A549 (cell line): ENCODE measurements around the gene PHACTR4. TPM values are rescaled to one million over a fixed set of nuclear protein-coding genes. Genes with fewer than 3 reads are reported as not detected.
"Not testable (repeated sequence)": the region's sequence is repeated elsewhere in the genome, so short reads cannot be mapped to it uniquely, and the experiment has no call there.

Experiments
- ATAC-seq, 2 experiments: fragments of 200-7000 bp in 1 of 2; fragments of >200 bp in 1 of 2; cut with Nextera tagmentation in 1 of 2; cut with Tn5 transposase in 1 of 2; 3 replicates each; pipeline versions ENCODE4 v1.8.0 to v1.9.1; 2018 to 2020; ENCODE audit warnings: mild to moderate bottlenecking in 1 of 2, moderate library complexity in 1 of 2
- CTCF ChIA-PET: fragments of 300-600 bp; sonication (Branson Sonifier 250); formaldehyde crosslinking; extraction: SDS; loops from one replicate; lab custom pipeline; 2021; ENCODE audit warnings: antibody characterized with exemption, inconsistent platforms; lab: Yijun Ruan, JAX
- POLR2A ChIA-PET: fragments of 350-600 bp; formaldehyde crosslinking; extraction: SDS; loops from one replicate; lab custom pipeline; 2021; ENCODE audit warnings: antibody characterized with exemption, inconsistent platforms; lab: Yijun Ruan, JAX
- DNase-seq, 2 experiments: peaks; one replicate each; pipeline versions ENCODE4 v3.0.0 to v3.0.0-alpha.2; 2011 to 2016; ENCODE audit warnings: low read depth in 1 of 2, low spot score in 1 of 2
- FAIRE-seq: peaks from 2 replicates; lab custom pipeline; 2011; peaks lifted over from hg19 to GRCh38; lab: Jason Lieb, UNC
- H3K27ac ChIP-seq, 2 experiments: fragments of >200 bp; sonication (Bioruptor Twin); formaldehyde crosslinking; 3 replicates each; pipeline ENCODE4 v1.5.1; 2016 to 2017
- H3K4me1 ChIP-seq: fragments of >200 bp; sonication (Bioruptor Twin); formaldehyde crosslinking; 3 replicates; pipeline ENCODE4 v1.6.1; 2016
- H3K4me2 ChIP-seq: fragments of >200 bp; sonication (Bioruptor Twin); formaldehyde crosslinking; 3 replicates; pipeline ENCODE4 v1.6.1; 2016
- H3K4me3 ChIP-seq: fragments of >200 bp; sonication (Bioruptor Twin); formaldehyde crosslinking; 3 replicates; pipeline ENCODE4 v1.5.1; 2016
- H3K9me3 ChIP-seq: fragments of >200 bp; sonication (Bioruptor Twin); formaldehyde crosslinking; 3 replicates; pipeline ENCODE4 v1.6.1; 2016
- CBX2 ChIP-seq: fragments of 200-600 bp; sonication (generic); IDR thresholded peaks from 2 replicates; pipeline ENCODE4 v1.6.1; 2016; ENCODE audit warnings: low read depth, mild to moderate bottlenecking, borderline replicate concordance
- CBX8 ChIP-seq: fragments of 200-600 bp; sonication (generic); IDR thresholded peaks from 2 replicates; pipeline ENCODE4 v1.6.1; 2016
- E2F6 ChIP-seq: IDR thresholded peaks from 2 replicates; pipeline ENCODE4 v1.6.1; 2012; ENCODE audit warnings: low read depth, borderline replicate concordance
- HDAC2 ChIP-seq: fragments of 200-600 bp; sonication (generic); IDR thresholded peaks from 2 replicates; pipeline ENCODE4 v1.6.1; 2016
- MAFK ChIP-seq: fragments of 450-650 bp; IDR thresholded peaks from 2 replicates; pipeline ENCODE4 v1.6.1; 2014; ENCODE audit not compliant: partially characterized antibody
- POLR2AphosphoS2 ChIP-seq: conservative IDR thresholded peaks from 2 replicates; pipeline ENCODE4 v1.6.1; 2012; ENCODE audit warnings: low read length, improper control_type of control experiment, inconsistent platforms
- REST ChIP-seq: fragments of 200-600 bp; sonication (generic); IDR thresholded peaks from 2 replicates; pipeline ENCODE4 v1.6.1; 2016; ENCODE audit warnings: antibody characterized with exemption, mild to moderate bottlenecking, moderate library complexity
- RFX5 ChIP-seq: fragments of 450-650 bp; IDR thresholded peaks from 2 replicates; pipeline ENCODE4 v1.7.1; 2014; ENCODE audit warnings: antibody characterized with exemption, mild to moderate bottlenecking, moderate library complexity
- TFCP2L1 ChIP-seq: fragments of 250-450 bp; sonication (Bioruptor Pico); IDR thresholded peaks from 2 replicates; pipeline ENCODE4 v1.5.0; 2021; ENCODE audit warnings: mild to moderate bottlenecking
- ZC3H11A ChIP-seq: fragments of 450-650 bp; IDR thresholded peaks from 2 replicates; pipeline ENCODE4 v1.6.1; 2014; ENCODE audit warnings: antibody characterized with exemption, mild to moderate bottlenecking
- ZFP36 ChIP-seq: fragments of 450-650 bp; IDR thresholded peaks from 2 replicates; pipeline ENCODE4 v1.6.1; 2014; ENCODE audit warnings: borderline replicate concordance; ENCODE audit not compliant: partially characterized antibody
- ZSCAN20 ChIP-seq: fragments of 250-450 bp; sonication (Bioruptor Pico); IDR thresholded peaks from 2 replicates; pipeline ENCODE4 v1.8.0; 2022; ENCODE audit warnings: mild to moderate bottlenecking, moderate library complexity
- WGBS: methylation state at CpG from one replicate; pipeline ENCODE4 v1.1.6; 2017; ENCODE audit errors: missing lambda C conversion rate; 5-methylcytosine and 5-hydroxymethylcytosine counted together
- polyA plus RNA-seq, 4 experiments: library from polyadenylated mRNA; depleted of rRNA in 3 of 4; stranded (reverse); fragments of >200 nt; fragmentation: RNase III in 1 of 4; extraction: RNeasy Plus Mini Kit Qiagen cat#74134 plus additional on column Dnase treatment in 1 of 4; gene quantifications; 2 replicates in 3 of 4; 3 replicates in 1 of 4; pipeline ENCODE4 v1.2.3, GENCODE V29; 2011 to 2017
- TF ChIP-seq, protein P1 (sequence below): IDR thresholded peaks from 2 replicates; pipeline ENCODE4 v1.6.1; 2012
- TF ChIP-seq, protein P2 (sequence below): fragments of 450-650 bp; IDR thresholded peaks from 2 replicates; pipeline ENCODE4 v1.6.1; 2014; ENCODE audit warnings: antibody characterized with exemption

Gene PHACTR4
- polyA plus RNA-seq, 2 of the 4 experiments (the other 2 are of a cell fraction), result 17.4 to 25.0 TPM

- not testable (repeated sequence) for FAIRE-seq, DNase-seq, H3K4me2 ChIP-seq, H3K9me3 ChIP-seq
- H3K27ac ChIP-seq, result peak overlapping the region in 1 of 2 experiments; percentile 95; a peak in 1 of 6 replicates
- peaks cover 62% of the 10 kb centered on the region for H3K4me1 ChIP-seq
- POLR2A ChIA-PET, result interaction anchor here (1.0 kb wide), 1 partner anchor 67 kb away, joined by 5 read pairs; no protein-coding TSS in a partner anchor
- 65% methylated on average over 13 of the region's 13 CpGs for WGBS
- TF ChIP-seq TFCP2L1 (CRISPR knock-in tag), result 0 out of 2 replicates have a peak, but pooled peaks have one; percentile 4
- TF ChIP-seq, all 56 proteins: peak for 1; not testable (repeated sequence) for 55
- CTCF ChIA-PET, H3K4me3 ChIP-seq: not testable (repeated sequence)
- peak in 1 of 2 experiments; percentile 0; a peak in 3 of 6 replicates for ATAC-seq
Measured at GRCh38 chr1:28514445-28514933, 144.9 kb downstream of the PHACTR4 start.

GRCh38 chr1:28516518-28516956 is 147.0 kb downstream of the PHACTR4 start:
- ChIA-PET POLR2A (interaction anchor here (0.6 to 3.0 kb wide), 6 partner anchors 18 to 234 kb away, joined by 3 to 19 read pairs (median 4); partner anchors contain the start of gene MED18), CTCF (interaction anchor here (1.2 to 5.8 kb wide), 4 partner anchors 14 to 361 kb away, joined by 3 to 48 read pairs (median 4); no protein-coding TSS in a partner anchor)
- no peak for DNase-seq
- ATAC-seq, result peak in 1 of 2 experiments; percentile 1; a peak in 2 of 6 replicates
- whole genome bisulfite sequencing, result 100% methylated on average over 1 of the region's 1 CpG
- FAIRE-seq, result no peak
- H3K27ac ChIP-seq, result peak overlapping the region; percentile 27 to 95; a peak in 4 of 6 replicates
- no peak overlapping the region for H3K4me3 ChIP-seq
- TF ChIP-seq TFCP2L1 (CRISPR knock-in tag), result no peak
- no peak for TF ChIP-seq CBX2
- no peak for TF ChIP-seq ZC3H11A
- TF ChIP-seq CBX8, result no peak
- no peak for TF ChIP-seq ZSCAN20
- TF ChIP-seq MAFK, result no peak
- TF ChIP-seq, protein P1, sequence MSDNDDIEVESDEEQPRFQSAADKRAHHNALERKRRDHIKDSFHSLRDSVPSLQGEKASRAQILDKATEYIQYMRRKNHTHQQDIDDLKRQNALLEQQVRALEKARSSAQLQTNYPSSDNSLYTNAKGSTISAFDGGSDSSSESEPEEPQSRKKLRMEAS, result no peak
- TF ChIP-seq RFX5, result no peak
- TF ChIP-seq, protein P2, sequence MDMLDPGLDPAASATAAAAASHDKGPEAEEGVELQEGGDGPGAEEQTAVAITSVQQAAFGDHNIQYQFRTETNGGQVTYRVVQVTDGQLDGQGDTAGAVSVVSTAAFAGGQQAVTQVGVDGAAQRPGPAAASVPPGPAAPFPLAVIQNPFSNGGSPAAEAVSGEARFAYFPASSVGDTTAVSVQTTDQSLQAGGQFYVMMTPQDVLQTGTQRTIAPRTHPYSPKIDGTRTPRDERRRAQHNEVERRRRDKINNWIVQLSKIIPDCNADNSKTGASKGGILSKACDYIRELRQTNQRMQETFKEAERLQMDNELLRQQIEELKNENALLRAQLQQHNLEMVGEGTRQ, result no peak
- no peak for TF ChIP-seq ZFP36
- no peak for TF ChIP-seq REST
- TF ChIP-seq E2F6, result no peak
- H3K4me2 ChIP-seq, result peak overlapping the region; percentile 91; the same call in 2 of the 3 replicates
- peaks cover 54% of the 10 kb centered on the region for H3K4me1 ChIP-seq
- H3K9me3 ChIP-seq, result no peaks in the 10 kb centered on the region

GRCh38 chr1:28517649-28517999 is 148.1 kb downstream of the PHACTR4 start:
- POLR2A ChIA-PET, result interaction anchor here (0.5 to 3.0 kb wide), 4 partner anchors 39 to 143 kb away, joined by 3 to 19 read pairs (median 4); no protein-coding TSS in a partner anchor
- DNase-seq (no peak), FAIRE-seq (no peak), ATAC-seq (peak; percentile 13 to 39)
- H3K4me3 ChIP-seq, result peak overlapping the region; percentile 79; the same call in 2 of the 3 replicates
- peaks cover 46% of the 10 kb centered on the region for H3K4me1 ChIP-seq
- no peaks in the 10 kb centered on the region for H3K9me3 ChIP-seq
- 31% methylated on average over 7 of the region's 7 CpGs for WGBS
- CTCF ChIA-PET, result interaction anchor here (0.7 to 5.8 kb wide), 8 partner anchors 13 to 100 kb away, joined by 3 to 48 read pairs (median 4); no protein-coding TSS in a partner anchor
- peak overlapping the region; percentile 95 to 97 for H3K27ac ChIP-seq
- H3K4me2 ChIP-seq, result peak overlapping the region; percentile 91
- TF ChIP-seq HDAC2 (no peak), POLR2AphosphoS2 (0 out of 2 replicates have a peak, but pooled peaks have one; percentile 52), ZFP36 (no peak)
